GM18951 (cell line): ENCODE data around the gene DIPK1A.
"Not testable (repeated sequence)": the region's sequence is repeated elsewhere in the genome, so short reads cannot be mapped to it uniquely, and the experiment has no call there.

Experiments
- POLR2A ChIP-seq: IDR thresholded peaks from 4 replicates; pipeline ENCODE4 v1.6.1; 2011; ENCODE audit warnings: mild to moderate bottlenecking; ENCODE audit not compliant: insufficient read length, insufficient read depth; ENCODE audit errors: extremely low read depth
- in situ Hi-C: fragments of 300-500 bp; cut with MboI; formaldehyde crosslinking; loops from one replicate; pipeline ENCODE4 v1.12.0; 2022; ENCODE audit warnings: low sequenced_read_pairs, mixed read lengths, inconsistent platforms; ENCODE audit not compliant: unreplicated experiment

Gene DIPK1A

DNA sequence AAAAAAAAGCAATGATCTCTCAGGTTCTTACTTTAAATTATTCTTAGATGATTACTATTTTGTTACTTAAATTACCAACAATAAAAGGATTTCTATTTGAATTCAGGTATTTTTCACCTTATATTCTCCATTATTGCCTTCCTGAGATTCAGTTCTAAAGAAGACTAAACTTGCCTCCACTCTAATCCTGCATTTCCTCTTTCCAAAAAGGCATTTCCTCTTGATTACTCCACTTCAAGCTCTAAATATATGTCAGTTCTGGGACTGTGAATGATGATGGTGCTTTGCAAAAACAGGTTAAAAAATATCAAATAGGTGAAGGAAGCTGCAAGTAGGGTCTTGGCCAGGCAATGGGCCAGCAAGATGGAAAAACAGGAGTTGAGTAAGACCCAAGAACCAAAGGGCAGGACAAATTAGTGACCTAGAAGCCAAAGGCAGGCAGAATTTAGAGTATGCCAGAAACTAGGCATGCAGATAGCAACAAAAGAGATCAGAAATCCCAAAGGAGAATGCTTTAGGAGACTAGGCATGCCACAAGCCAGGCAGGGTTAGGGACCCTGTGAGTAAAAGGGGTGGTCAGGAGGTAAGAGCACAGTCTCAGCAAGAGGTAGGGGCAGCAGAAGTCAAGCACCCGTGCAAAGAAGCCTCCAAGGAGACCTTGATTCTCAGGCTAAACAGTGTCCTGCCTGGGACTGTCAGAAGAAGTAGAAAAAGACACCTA is 11.3 kb upstream of the DIPK1A start:
- in situ Hi-C loops, result no loop called here
- TF ChIP-seq POLR2A, result no peak

DNA sequence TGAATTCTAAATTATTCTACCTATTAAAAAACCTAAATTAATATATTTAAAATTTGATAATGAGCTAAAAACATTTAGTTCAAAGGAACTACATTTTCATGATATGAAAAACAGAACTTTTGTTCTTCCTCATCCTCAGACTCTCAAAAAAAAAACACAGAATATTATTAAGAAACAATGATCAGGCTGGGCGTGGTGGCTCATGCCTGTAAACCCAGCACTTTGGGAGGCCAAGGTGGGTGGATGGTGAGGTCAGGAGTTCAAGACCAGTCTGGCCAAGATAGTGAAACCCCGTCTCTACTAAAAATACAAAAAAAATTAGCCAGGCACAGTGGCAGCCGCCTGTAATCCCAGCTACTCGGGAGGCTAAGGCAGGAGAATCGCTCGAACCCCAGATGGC is 10.7 kb upstream of the DIPK1A start:
- in situ Hi-C loops, result not testable (repeated sequence)

DNA sequence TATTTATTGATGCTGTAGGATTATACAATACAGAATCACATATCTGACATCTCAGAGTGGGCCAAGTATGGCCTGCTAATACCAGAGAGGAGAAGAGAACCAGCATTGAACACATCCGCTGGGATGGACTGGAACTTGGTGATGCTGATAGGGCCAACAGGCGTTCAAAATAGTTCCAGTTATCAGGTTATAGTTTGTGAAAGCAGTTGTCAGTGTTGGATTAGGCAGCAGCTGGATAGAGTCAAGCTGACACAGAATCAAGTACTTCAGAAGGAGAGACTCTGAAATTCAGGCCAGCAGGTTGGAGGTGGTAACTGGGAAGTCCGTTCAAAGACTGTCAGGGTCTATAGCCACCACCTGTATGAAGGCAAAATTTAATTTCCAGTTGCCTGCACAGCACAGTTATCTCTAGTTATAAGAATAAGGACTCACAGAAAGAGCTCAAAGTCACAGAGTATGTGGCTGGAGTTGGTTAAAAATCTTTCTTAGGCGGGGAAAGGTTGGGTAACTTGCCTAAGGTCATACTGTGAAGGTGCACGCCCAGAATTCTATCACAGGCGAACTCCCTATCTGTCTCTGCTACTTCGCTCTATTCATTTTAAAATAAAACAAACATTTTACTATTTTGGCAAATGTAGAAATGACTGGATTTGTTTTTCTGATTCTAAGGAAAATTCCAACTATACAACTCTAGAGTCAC is 9.9 kb upstream of the DIPK1A start:
- no peak for TF ChIP-seq POLR2A
- in situ Hi-C loops, result no loop called here

- in situ Hi-C loops, result no loop called here
- TF ChIP-seq POLR2A, result no peak
Measured at GRCh38 chr1:92969517-92969916, 8.3 kb upstream of the DIPK1A start.

- TF ChIP-seq POLR2A, result no peak
- in situ Hi-C loops, result no loop called here
Measured at GRCh38 chr1:92968138-92969032, 7.1 kb upstream of the DIPK1A start.

- in situ Hi-C loops, result no loop called here
- TF ChIP-seq POLR2A, result no peak
Measured at GRCh38 chr1:92964998-92965397, 3.7 kb upstream of the DIPK1A start.

DNA sequence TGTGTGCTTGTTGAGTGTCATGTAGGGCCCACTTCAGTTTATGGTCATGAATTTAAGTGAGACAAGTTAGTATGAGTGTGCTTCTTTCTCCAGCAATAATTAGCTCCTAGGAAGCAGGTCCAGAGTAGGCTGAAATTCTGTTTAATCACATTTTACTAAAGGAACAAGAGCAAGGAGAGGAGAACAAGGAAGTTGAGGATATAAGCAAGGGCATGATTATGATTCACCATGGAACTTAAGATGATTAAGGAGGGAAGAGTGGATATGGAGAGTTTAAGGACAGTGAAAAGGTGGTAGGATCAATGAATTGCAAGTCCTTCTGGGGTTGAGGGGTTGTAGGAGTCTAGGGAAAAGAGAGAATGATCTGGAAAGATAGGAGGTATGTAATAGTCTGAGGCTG is 3.1 kb upstream of the DIPK1A start:
- TF ChIP-seq POLR2A, result no peak
- in situ Hi-C loops, result no loop called here

- in situ Hi-C loops, result no loop called here
- TF ChIP-seq POLR2A, result no peak
Measured at GRCh38 chr1:92961896-92962752, 862 bp upstream of the DIPK1A start.

- no peak for TF ChIP-seq POLR2A
- in situ Hi-C loops, result no loop called here
Measured at GRCh38 chr1:92960395-92961130, 699 bp downstream of the DIPK1A start.

DNA sequence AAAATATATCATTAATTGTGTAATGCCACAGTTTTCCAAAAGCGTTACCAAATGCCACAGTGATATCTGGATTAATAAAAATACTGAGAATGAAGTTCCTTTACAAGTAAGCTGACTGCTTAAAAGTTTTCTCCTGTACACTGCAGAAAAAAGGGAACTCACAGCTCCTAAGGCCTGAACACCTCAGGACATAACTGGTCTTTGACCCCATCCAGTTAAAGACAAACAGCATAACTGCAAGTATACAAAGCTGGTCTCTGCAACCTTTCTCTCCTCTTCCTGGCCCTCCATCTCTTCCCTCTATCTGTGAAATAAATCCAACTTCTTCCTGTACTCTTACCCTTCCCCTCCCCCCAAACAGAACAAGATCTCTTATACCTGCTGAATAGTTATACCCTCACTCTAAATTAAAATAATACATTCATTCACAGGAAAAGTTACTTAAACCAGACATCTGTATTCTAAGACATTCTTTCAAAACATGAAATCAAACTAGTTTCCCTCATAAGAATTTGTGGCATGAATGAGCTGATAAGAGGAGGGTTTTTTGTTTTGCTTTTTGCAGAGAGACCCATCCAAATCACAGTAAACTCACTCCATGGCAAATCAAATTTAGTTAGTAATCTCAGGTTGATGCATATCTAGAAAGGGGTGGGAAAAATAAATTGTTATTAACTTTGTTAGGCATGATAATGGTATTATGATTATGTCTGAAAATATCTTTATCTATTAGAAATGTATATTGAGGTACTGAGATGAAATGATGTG is 2.9 kb downstream of the DIPK1A start:
- no peak for TF ChIP-seq POLR2A
- in situ Hi-C loops, result loop anchor here (10.0 kb wide), 1 partner anchor 94 kb away; no protein-coding TSS in a partner anchor

- in situ Hi-C loops, result loop anchor here (10.0 kb wide), 1 partner anchor 92 kb away; no protein-coding TSS in a partner anchor
Measured at GRCh38 chr1:92957030-92957734, 4.1 kb downstream of the DIPK1A start.

More at GRCh38 chr1:92957030-92957734, 4.1 kb downstream of the DIPK1A start:
- TF ChIP-seq POLR2A, result no peak
